Ascending aorta (tissue), 2 donors: Measurements from ENCODE around the gene CD47. TPM values are rescaled to one million over a fixed set of nuclear protein-coding genes. Genes with fewer than 3 reads are reported as not detected.

ENCODE experiments used
- DNase-seq, 2 donors: peaks; one replicate each; pipeline ENCODE4 v3.0.0-alpha.2; 2019; ENCODE audit warnings: low spot score in 2 of 2
- H3K27ac ChIP-seq, 2 donors: fragments of 200-600 bp; sonication (generic); one replicate each; pipeline ENCODE4 v1.5.1; 2016 to 2017; ENCODE audit warnings: mild to moderate bottlenecking in 1 of 2
- H3K27me3 ChIP-seq: fragments of 200-600 bp; sonication (generic); one replicate; pipeline ENCODE4 v1.5.1; 2017
- H3K36me3 ChIP-seq, 2 donors: fragments of 200-600 bp; sonication (generic); one replicate each; pipeline ENCODE4 v1.5.1; 2016
- H3K4me1 ChIP-seq, 2 donors: fragments of 200-600 bp; sonication (generic); one replicate each; pipeline ENCODE4 v1.5.1; 2016 to 2017; ENCODE audit warnings: mild to moderate bottlenecking in 1 of 2
- H3K4me3 ChIP-seq, 2 donors: fragments of 200-600 bp; sonication (generic); one replicate each; pipeline ENCODE4 v1.5.1; 2016 to 2017; ENCODE audit warnings: mild to moderate bottlenecking in 1 of 2
- H3K9me3 ChIP-seq, 2 donors: fragments of 200-600 bp; sonication (generic); one replicate each; pipeline ENCODE4 v1.5.1; 2016
- intact Hi-C: fragments of 100-400 bp; cut with DNase I; formaldehyde crosslinking; loops from one replicate; pipeline ENCODE4 v1.15.1; 2023
- total RNA-seq: library from RNA; depleted of rRNA; stranded (reverse); fragments of >200 nt; gene quantifications from one replicate; pipeline ENCODE4 v1.1.0, GENCODE V29; 2016
- TF ChIP-seq, protein P1 (sequence below), 3 experiments: fragments of 200-600 bp in 2 of 3; fragments of 450-650 bp in 1 of 3; sonication (generic) in 2 of 3; IDR thresholded peaks; one replicate each; pipeline ENCODE4 v1.5.1; 2016 to 2019; ENCODE audit warnings: antibody characterized with exemption in 3 of 3, mild to moderate bottlenecking in 1 of 3, moderate library complexity in 1 of 3

Gene CD47
- total RNA-seq, 1 donor from 2014 or later, result 24.5 TPM

DNA sequence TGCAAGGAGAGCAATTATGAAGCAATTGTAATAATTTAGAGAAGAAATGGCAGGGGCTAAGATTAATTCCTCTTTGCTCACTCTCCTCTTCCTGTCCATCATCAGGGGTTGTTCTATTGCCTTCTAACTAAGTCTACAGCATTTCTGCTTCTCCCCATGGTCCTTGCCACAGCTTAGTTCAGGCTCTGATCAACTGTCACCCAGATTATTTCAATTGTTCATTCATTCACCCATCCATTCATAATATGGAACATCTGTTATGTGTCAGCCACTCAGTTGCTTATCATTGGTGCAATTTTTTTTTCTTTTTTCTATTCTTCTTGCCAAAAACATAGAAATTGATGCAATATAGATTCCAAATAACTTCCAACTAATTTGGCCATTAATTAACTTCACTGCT is 93.2 kb downstream of the CD47 start:
- no peak overlapping the region for H3K27ac ChIP-seq
- intact Hi-C loops, result no loop called here
- no peaks in the 10 kb centered on the region for H3K4me1 ChIP-seq
- H3K9me3 ChIP-seq, result no peaks in the 10 kb centered on the region
- H3K36me3 ChIP-seq, result no peaks in the 10 kb centered on the region
- TF ChIP-seq, protein P1, sequence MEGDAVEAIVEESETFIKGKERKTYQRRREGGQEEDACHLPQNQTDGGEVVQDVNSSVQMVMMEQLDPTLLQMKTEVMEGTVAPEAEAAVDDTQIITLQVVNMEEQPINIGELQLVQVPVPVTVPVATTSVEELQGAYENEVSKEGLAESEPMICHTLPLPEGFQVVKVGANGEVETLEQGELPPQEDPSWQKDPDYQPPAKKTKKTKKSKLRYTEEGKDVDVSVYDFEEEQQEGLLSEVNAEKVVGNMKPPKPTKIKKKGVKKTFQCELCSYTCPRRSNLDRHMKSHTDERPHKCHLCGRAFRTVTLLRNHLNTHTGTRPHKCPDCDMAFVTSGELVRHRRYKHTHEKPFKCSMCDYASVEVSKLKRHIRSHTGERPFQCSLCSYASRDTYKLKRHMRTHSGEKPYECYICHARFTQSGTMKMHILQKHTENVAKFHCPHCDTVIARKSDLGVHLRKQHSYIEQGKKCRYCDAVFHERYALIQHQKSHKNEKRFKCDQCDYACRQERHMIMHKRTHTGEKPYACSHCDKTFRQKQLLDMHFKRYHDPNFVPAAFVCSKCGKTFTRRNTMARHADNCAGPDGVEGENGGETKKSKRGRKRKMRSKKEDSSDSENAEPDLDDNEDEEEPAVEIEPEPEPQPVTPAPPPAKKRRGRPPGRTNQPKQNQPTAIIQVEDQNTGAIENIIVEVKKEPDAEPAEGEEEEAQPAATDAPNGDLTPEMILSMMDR (IDR thresholded peaks at IDR 0.05), result no peak
- no peak for DNase-seq
- H3K4me3 ChIP-seq, result no peak overlapping the region
- no peaks in the 10 kb centered on the region for H3K27me3 ChIP-seq

- Histone ChIP-seq H3K36me3 (no peaks in the 10 kb centered on the region), H3K27me3 (no peaks in the 10 kb centered on the region), H3K27ac (no peak overlapping the region), H3K4me3 (no peak overlapping the region), H3K4me1 (no peaks in the 10 kb centered on the region), H3K9me3 (no peaks in the 10 kb centered on the region)
- intact Hi-C loops, result no loop called here
- TF ChIP-seq, protein P1 (IDR thresholded peaks at IDR 0.05), result no peak
- DNase-seq, result no peak
Observed at GRCh38 chr3:107995823-107996222, 95.0 kb downstream of the CD47 start.

- H3K4me1 ChIP-seq, result no peaks in the 10 kb centered on the region
- TF ChIP-seq, protein P1 (IDR thresholded peaks at IDR 0.05), result no peak
- no peaks in the 10 kb centered on the region for H3K27me3 ChIP-seq
- H3K9me3 ChIP-seq, result no peaks in the 10 kb centered on the region
- no peak for DNase-seq
- no peaks in the 10 kb centered on the region for H3K36me3 ChIP-seq
- intact Hi-C loops, result no loop called here
- H3K27ac ChIP-seq, result no peak overlapping the region
- no peak overlapping the region for H3K4me3 ChIP-seq
Observed at GRCh38 chr3:107994956-107995715, 95.7 kb downstream of the CD47 start.

DNA sequence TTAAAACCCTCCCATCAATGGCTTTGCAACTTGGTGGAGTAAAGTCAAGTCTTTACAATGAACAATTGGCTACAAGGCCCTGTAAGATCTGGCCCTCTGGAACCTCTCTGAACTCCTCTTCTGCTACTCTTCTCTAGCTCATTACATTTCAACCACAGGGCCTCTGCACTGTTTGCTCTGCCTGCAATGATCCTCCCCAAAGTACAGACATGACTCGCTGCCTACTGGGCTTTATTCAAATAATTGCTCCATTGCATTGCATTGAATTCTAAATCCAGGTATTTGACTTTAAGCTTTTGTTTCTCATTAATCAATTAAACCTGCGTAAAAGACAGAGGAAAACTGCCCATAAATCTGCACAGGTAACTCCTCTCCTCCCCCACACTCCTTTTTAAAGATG is 96.7 kb downstream of the CD47 start:
- Histone ChIP-seq H3K27me3 (no peaks in the 10 kb centered on the region), H3K4me1 (no peaks in the 10 kb centered on the region), H3K9me3 (no peaks in the 10 kb centered on the region), H3K27ac (no peak overlapping the region), H3K36me3 (no peaks in the 10 kb centered on the region), H3K4me3 (no peak overlapping the region)
- TF ChIP-seq, protein P1 (IDR thresholded peaks at IDR 0.05), result no peak
- DNase-seq, result no peak
- intact Hi-C loops, result no loop called here

GRCh38 chr3:107993771-107994170 is 97.1 kb downstream of the CD47 start:
- Histone ChIP-seq H3K27me3 (no peaks in the 10 kb centered on the region), H3K27ac (no peak overlapping the region), H3K4me3 (no peak overlapping the region), H3K4me1 (no peaks in the 10 kb centered on the region), H3K36me3 (no peaks in the 10 kb centered on the region), H3K9me3 (no peaks in the 10 kb centered on the region)
- DNase-seq, result no peak
- TF ChIP-seq, protein P1 (IDR thresholded peaks at IDR 0.05), result no peak
- intact Hi-C loops, result no loop called here

Other genes with a start within 250 kb of the CD47 start
- 27.7 TPM for gene IFT57, start 131.4 kb upstream of the CD47 start, total RNA-seq
- gene HHLA2, start 205.5 kb upstream of the CD47 start, total RNA-seq, result not detected